ENCODE measurements around the gene H6PD.

The H6PD gene

DNA sequence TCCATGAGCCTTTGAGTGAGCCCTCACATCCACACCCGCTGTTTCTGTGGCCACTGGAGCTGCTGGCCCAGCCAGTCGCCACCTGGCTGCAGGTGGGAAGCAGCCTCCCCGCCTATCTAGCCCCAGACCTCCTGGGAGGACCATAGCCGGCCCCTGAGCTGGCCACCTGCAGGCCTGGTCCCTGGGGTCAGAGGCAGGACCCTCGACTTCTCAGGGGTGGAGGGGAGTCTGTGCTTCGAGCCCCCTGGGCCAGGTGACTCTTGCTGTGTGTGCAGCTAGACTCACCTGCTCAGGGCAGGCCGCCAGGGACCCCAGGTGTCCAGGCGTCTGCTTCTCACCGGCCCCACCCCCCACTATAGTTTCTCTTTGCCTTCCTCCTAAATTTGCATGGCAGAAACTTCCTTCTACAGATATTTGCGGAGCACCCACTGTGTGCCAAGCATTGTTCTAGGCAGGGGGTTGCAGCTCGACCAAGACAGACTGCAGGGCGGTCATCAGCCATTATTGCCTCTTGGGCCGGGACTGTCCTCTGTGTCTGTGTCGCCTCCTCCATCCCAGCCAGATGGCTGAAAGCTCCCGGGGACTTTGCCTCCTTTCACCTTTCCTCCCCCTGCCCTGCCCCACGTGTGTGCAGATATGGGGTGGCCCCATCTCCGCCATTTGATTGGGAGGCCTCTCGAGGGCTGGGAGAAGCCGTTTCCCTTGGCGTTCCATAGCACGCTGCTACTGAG, 85.4 kb downstream of the H6PD start:
- DNase-seq (ENCODE audit: extremely low read depth, low read depth), result no peak
- TF ChIP-seq CTCF (IDR thresholded peaks at IDR 0.05; ENCODE audit: low read depth, low read length), result no peak

All from AG09319 (cell line).